Measurements from ENCODE around the gene FCRL4. TPM values are rescaled to one million over a fixed set of nuclear protein-coding genes. Genes with fewer than 3 reads are reported as not detected.

The FCRL4 gene
- total and polyA plus RNA-seq, 2 donors (not counting 1 experiment from before 2014, with no cell fraction given), result 0.09 to 0.30 TPM

DNA sequence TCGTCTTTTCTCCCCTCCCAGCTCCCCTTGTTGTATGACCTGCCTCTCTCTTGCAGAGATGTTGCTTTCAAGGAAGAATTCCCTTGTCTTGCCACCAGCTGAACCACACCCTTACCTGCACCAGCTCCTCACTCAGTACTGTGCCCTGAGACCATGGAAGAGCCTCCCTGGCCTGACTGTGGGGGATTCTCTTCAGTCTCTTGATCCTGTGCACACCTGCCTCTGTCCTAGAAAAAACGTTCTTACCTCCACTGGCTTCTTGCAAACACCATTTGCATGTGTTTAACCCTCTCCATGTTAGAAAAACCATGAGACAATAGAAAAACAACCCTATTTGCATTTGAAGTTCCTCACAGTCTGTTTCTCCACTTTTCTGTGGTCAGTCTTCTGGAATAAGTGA lies 43.3 kb upstream of the FCRL4 start:
- Histone ChIP-seq H3K4me1 (ENCODE audit: control insufficient read depth in 2 of 2, insufficient read depth in 2 of 2, low read length in 2 of 2) (peaks cover 6 to 8% of the 10 kb centered on the region in 2 donors), H3K4me3 (ENCODE audit: control extremely low read depth in 1 of 5, extremely low read depth in 1 of 5, insufficient read depth in 1 of 5, low read depth in 2 of 5, low read length in 4 of 5) (no peak overlapping the region), H3K9me3 (ENCODE audit: control extremely low read depth in 1 of 3, control insufficient read depth in 2 of 3, insufficient read depth in 1 of 3, low read length in 2 of 3) (no peaks in the 10 kb centered on the region), H3K9ac (ENCODE audit: low read length) (no peak overlapping the region), H3K36me3 (replicated peaks in 1 of 2; ENCODE audit: control extremely low read depth in 1 of 2, control insufficient read depth in 1 of 2, extremely low read depth in 1 of 2, insufficient read depth in 2 of 2, low read length in 1 of 2) (no peaks in the 10 kb centered on the region), H3K79me2 (ENCODE audit: control insufficient read depth, insufficient read depth, low read length) (no peaks in the 10 kb centered on the region), H3K27me3 (replicated peaks in 1 of 4; ENCODE audit: control extremely low read depth in 1 of 4, control insufficient read depth in 3 of 4, insufficient read depth in 4 of 4, low read length in 3 of 4) (no peaks in the 10 kb centered on the region), H3K27ac (ENCODE audit: low read length in 2 of 2) (no peak overlapping the region), H4K20me1 (ENCODE audit: control insufficient read depth, insufficient read depth, low read length, poor library complexity, severe bottlenecking) (no peaks in the 10 kb centered on the region), H3K4me2 (replicated peaks; ENCODE audit: low read depth, low read length, poor library complexity, severe bottlenecking) (no peak overlapping the region), H2AFZ (ENCODE audit: insufficient read depth, low read depth, low read length, poor library complexity, severe bottlenecking) (no peak overlapping the region)
- intact Hi-C loops (cut with micrococcal nuclease), result no loop called here
- Mint-ChIP-seq H3K4me3 (no peak overlapping the region), H3K4me1 (peaks cover 18% of the 10 kb centered on the region), H3K27me3 (no peaks in the 10 kb centered on the region), H3K27ac (no peak overlapping the region), H3K9me3 (ENCODE audit: insufficient read depth) (no peaks in the 10 kb centered on the region)
- ChIA-PET CTCF (interaction anchor here (0.7 to 1.3 kb wide), 3 partner anchors 12 to 61 kb away, joined by 3 to 4 read pairs (median 3); no protein-coding TSS in a partner anchor), POLR2A (no interaction called here)
- DNase-seq, result no peak
- ATAC-seq (ENCODE audit: low read depth), result no peak
- TF ChIP-seq EZH2 (IDR thresholded peaks at IDR 0.05; ENCODE audit: borderline replicate concordance, insufficient read depth, low read depth, low read length, poor library complexity, severe bottlenecking) (no peak), CTCF (IDR thresholded peaks at IDR 0.05) (no peak)
- WGBS (ENCODE audit: insufficient coverage), result 86% methylated on average over 2 of the region's 2 CpGs

- CTCF ChIA-PET, result no interaction called here
- no peaks in the 10 kb centered on the region for H3K79me2 ChIP-seq (ENCODE audit: control insufficient read depth, insufficient read depth, low read length)
- H3K27me3 ChIP-seq (replicated peaks in 1 of 4; ENCODE audit: control extremely low read depth in 1 of 4, control insufficient read depth in 3 of 4, insufficient read depth in 4 of 4, low read length in 3 of 4), result no peaks in the 10 kb centered on the region
- no peak for ATAC-seq (ENCODE audit: low read depth)
- DNase-seq, result no peak
- intact Hi-C loops (cut with micrococcal nuclease), result no loop called here
- H3K4me3 ChIP-seq (ENCODE audit: control extremely low read depth in 1 of 5, extremely low read depth in 1 of 5, insufficient read depth in 1 of 5, low read depth in 2 of 5, low read length in 4 of 5), result no peak overlapping the region
- Mint-ChIP-seq H3K4me3 (no peak overlapping the region), H3K4me1 (peaks cover 5% of the 10 kb centered on the region), H3K27me3 (no peaks in the 10 kb centered on the region), H3K27ac (no peak overlapping the region), H3K9me3 (ENCODE audit: insufficient read depth) (no peaks in the 10 kb centered on the region)
- no peak overlapping the region for H2AFZ ChIP-seq (ENCODE audit: insufficient read depth, low read depth, low read length, poor library complexity, severe bottlenecking)
- no peaks in the 10 kb centered on the region for H4K20me1 ChIP-seq (ENCODE audit: control insufficient read depth, insufficient read depth, low read length, poor library complexity, severe bottlenecking)
- TF ChIP-seq EZH2 (IDR thresholded peaks at IDR 0.05; ENCODE audit: borderline replicate concordance, insufficient read depth, low read depth, low read length, poor library complexity, severe bottlenecking) (no peak), CTCF (IDR thresholded peaks at IDR 0.05) (no peak)
- WGBS (ENCODE audit: insufficient coverage), result 89% methylated on average over 4 of the region's 4 CpGs
- H3K4me1 ChIP-seq (ENCODE audit: control insufficient read depth in 2 of 2, insufficient read depth in 2 of 2, low read length in 2 of 2), result no peaks in the 10 kb centered on the region
- H3K4me2 ChIP-seq (replicated peaks; ENCODE audit: low read depth, low read length, poor library complexity, severe bottlenecking), result no peak overlapping the region
- no peaks in the 10 kb centered on the region for H3K36me3 ChIP-seq (replicated peaks in 1 of 2; ENCODE audit: control extremely low read depth in 1 of 2, control insufficient read depth in 1 of 2, extremely low read depth in 1 of 2, insufficient read depth in 2 of 2, low read length in 1 of 2)
- H3K27ac ChIP-seq (ENCODE audit: low read length in 2 of 2), result no peak overlapping the region
- no peak overlapping the region for H3K9ac ChIP-seq (ENCODE audit: low read length)
- H3K9me3 ChIP-seq (ENCODE audit: control extremely low read depth in 1 of 3, control insufficient read depth in 2 of 3, insufficient read depth in 1 of 3, low read length in 2 of 3), result no peaks in the 10 kb centered on the region
- POLR2A ChIA-PET, result no interaction called here
Measured at GRCh38 chr1:157639800-157640199, 41.9 kb upstream of the FCRL4 start.

Measured in B cell (primary cell).